Panc1 (cell line): ENCODE data around the gene MRTFA. TPM values are rescaled to one million over a fixed set of nuclear protein-coding genes. Genes with fewer than 3 reads are reported as not detected.

Experiments used
- ATAC-seq: fragments of 200-7000 bp; cut with Tn5 transposase; 2 replicates; pipeline ENCODE4 v1.9.1; 2020; ENCODE audit warnings: mild to moderate bottlenecking, moderate library complexity
- BruUV-seq: library from RNA; stranded (reverse); fragments of 400-500 nt; replicated peaks from 2 replicates; lab custom pipeline; 2021; lab: Mats Ljungman, UMichigan
- CTCF ChIA-PET: fragments of 300-600 bp; sonication (Branson Sonifier 250); formaldehyde crosslinking; loops from one replicate; lab custom pipeline; 2022; ENCODE audit warnings: antibody characterized with exemption; lab: Charles Lee
- POLR2A ChIA-PET: fragments of 300-600 bp; sonication (Branson Sonifier 250); formaldehyde crosslinking; loops from one replicate; lab custom pipeline; 2022; ENCODE audit warnings: antibody characterized with exemption; lab: Charles Lee
- DNase-seq: peaks from one replicate; pipeline ENCODE4 v3.0.0-alpha.2; 2010; ENCODE audit warnings: low read depth, low spot score
- H3K27ac ChIP-seq: 2 replicates; pipeline ENCODE4 v1.5.1; 2011; ENCODE audit warnings: mild to moderate bottlenecking, low read length, inconsistent platforms
- H3K27me3 ChIP-seq: fragments of 200-500 bp; sonication (Bioruptor generic); 2 replicates; pipeline ENCODE4 v1.6.0; 2014; ENCODE audit warnings: low read length, inconsistent platforms; ENCODE audit not compliant: control insufficient read depth, insufficient read depth
- H3K36me3 ChIP-seq: fragments of 200-500 bp; sonication (Bioruptor generic); 2 replicates; pipeline ENCODE4 v1.5.1; 2014; ENCODE audit warnings: inconsistent platforms, mild to moderate bottlenecking, low read length, moderate library complexity; ENCODE audit not compliant: control insufficient read depth, insufficient read depth
- H3K4me1 ChIP-seq: 2 replicates; pipeline ENCODE4 v1.5.1; 2011; ENCODE audit warnings: inconsistent platforms, mild to moderate bottlenecking, low read length, moderate library complexity; ENCODE audit not compliant: control insufficient read depth, insufficient read depth
- H3K4me3 ChIP-seq, 2 experiments: 2 replicates each; pipeline ENCODE4 v1.5.1; 2011 to 2012; ENCODE audit warnings: low read depth in 2 of 2, low read length in 2 of 2, mild to moderate bottlenecking in 2 of 2, inconsistent platforms in 1 of 2, moderate library complexity in 1 of 2
- H3K9me3 ChIP-seq: fragments of 200-500 bp; sonication (Bioruptor generic); 2 replicates; pipeline ENCODE4 v1.5.1; 2014; ENCODE audit warnings: low read depth, mild to moderate bottlenecking, inconsistent platforms, low read length, moderate library complexity; ENCODE audit not compliant: control insufficient read depth, insufficient read depth
- POLR2AphosphoS5 ChIP-seq: IDR thresholded peaks from 2 replicates; pipeline ENCODE4 v1.6.1; 2012; ENCODE audit warnings: mild to moderate bottlenecking, low read depth, low read length, moderate library complexity
- SIN3A ChIP-seq: IDR thresholded peaks from 2 replicates; pipeline ENCODE4 v1.6.1; 2012; ENCODE audit warnings: low read depth, mild to moderate bottlenecking, low read length, moderate library complexity, borderline replicate concordance; ENCODE audit not compliant: insufficient read depth
- TCF7L2 ChIP-seq: IDR thresholded peaks from 2 replicates; pipeline ENCODE4 v1.6.1; 2011; ENCODE audit warnings: mild to moderate bottlenecking, low read depth, low read length, inconsistent platforms
- in situ Hi-C: cut with HindIII; loops from 2 replicates; pipeline ENCODE4 v1.10.0; 2016; ENCODE audit warnings: low sequenced_read_pairs, low pct_unique_long_range_greater_than_20kb
- intact Hi-C: fragments of 100-400 bp; cut with micrococcal nuclease; formaldehyde crosslinking; loops from one replicate; pipeline ENCODE4 v1.10.0; 2022; ENCODE audit not compliant: unreplicated experiment
- total RNA-seq: library from RNA; stranded (reverse); gene quantifications from one replicate; pipeline ENCODE4 v1.2.1, GENCODE V29; 2021; ENCODE audit not compliant: unreplicated experiment
- TF ChIP-seq, protein P1 (sequence below), 2 experiments: IDR thresholded peaks; 2 replicates each; pipeline ENCODE4 v1.6.1; 2011 to 2012; ENCODE audit warnings: low read depth in 2 of 2, control low read depth in 1 of 2, low read length in 1 of 2, mild to moderate bottlenecking in 1 of 2, moderate library complexity in 1 of 2; ENCODE audit not compliant: insufficient read depth in 1 of 2
- TF ChIP-seq, protein P2 (sequence below): fragments of 450-650 bp; IDR thresholded peaks from 2 replicates; pipeline ENCODE4 v1.5.1; 2017; ENCODE audit warnings: mild to moderate bottlenecking

MRTFA gene
- total RNA-seq, 1 experiment from 2014 or later, result 62.1 TPM

DNA sequence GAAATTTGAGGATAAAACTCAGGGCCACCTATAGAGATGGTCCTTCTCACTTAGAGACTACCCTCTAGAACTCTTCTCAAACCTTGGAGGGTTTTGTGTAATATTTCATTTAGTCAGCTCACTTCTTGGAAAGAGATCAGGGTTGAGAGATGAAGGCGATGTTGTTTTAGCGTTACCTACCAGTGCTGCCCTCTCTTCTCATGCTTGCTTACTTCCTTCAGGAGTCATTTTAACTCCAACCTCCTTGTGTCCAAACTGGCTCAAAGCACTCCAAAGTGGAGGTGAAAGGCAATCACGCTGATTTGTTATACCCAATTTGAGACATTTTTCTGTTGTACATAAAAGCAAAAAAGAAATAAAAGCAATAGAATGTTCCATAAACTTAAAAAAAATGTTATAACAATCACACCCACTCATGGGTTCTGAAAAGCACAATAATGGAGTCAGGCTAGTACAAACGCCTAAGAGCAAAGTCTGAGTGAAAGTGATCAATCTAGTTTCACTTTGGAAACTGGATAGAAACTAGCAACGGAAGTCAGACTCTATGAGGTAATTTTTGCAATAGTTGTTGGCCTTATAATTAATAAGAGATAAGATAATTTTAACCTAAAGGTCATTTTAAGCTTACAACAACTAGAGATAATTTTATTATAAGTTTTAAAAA, 117.1 kb downstream of the MRTFA start:
- peak overlapping the region; percentile 39; the same call in 1 of the 2 replicates for H3K27ac ChIP-seq

DNA sequence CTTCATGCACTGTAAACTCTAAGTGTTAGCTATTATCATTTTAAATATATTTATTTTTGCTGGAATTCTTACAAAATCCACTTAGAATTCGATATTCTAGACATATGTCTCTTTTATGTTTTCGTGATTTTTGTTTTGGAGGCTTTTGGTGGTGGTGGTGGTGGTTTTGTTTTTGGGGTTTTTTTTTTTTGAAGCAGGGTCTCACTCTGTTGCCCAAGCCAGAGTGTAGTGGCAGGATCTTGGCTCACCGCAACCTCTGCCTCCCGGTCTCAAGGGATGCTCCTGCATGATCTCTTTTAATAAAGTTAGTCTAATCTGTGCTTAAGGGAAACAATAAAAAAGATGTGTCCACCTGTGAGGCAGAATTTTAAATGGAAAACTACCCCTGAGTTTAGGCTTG, 117.7 kb downstream of the MRTFA start:
- CTCF ChIA-PET, result no interaction called here
- in situ Hi-C loops, result no loop called here

More for the DNA sequence above, 117.1 kb downstream of the MRTFA start:
- BruUV-seq, result no TSS peak
- ATAC-seq (no peak), DNase-seq (no peak)
- ChIA-PET POLR2A (no interaction called here), CTCF (no interaction called here)
- in situ Hi-C loops, result no loop called here
- H3K4me3 ChIP-seq, result no peak overlapping the region
- H3K9me3 ChIP-seq, result no peaks in the 10 kb centered on the region
- no peaks in the 10 kb centered on the region; the same call in 1 of the 2 replicates for H3K36me3 ChIP-seq
- intact Hi-C loops, result no loop called here
- TF ChIP-seq, protein P1, sequence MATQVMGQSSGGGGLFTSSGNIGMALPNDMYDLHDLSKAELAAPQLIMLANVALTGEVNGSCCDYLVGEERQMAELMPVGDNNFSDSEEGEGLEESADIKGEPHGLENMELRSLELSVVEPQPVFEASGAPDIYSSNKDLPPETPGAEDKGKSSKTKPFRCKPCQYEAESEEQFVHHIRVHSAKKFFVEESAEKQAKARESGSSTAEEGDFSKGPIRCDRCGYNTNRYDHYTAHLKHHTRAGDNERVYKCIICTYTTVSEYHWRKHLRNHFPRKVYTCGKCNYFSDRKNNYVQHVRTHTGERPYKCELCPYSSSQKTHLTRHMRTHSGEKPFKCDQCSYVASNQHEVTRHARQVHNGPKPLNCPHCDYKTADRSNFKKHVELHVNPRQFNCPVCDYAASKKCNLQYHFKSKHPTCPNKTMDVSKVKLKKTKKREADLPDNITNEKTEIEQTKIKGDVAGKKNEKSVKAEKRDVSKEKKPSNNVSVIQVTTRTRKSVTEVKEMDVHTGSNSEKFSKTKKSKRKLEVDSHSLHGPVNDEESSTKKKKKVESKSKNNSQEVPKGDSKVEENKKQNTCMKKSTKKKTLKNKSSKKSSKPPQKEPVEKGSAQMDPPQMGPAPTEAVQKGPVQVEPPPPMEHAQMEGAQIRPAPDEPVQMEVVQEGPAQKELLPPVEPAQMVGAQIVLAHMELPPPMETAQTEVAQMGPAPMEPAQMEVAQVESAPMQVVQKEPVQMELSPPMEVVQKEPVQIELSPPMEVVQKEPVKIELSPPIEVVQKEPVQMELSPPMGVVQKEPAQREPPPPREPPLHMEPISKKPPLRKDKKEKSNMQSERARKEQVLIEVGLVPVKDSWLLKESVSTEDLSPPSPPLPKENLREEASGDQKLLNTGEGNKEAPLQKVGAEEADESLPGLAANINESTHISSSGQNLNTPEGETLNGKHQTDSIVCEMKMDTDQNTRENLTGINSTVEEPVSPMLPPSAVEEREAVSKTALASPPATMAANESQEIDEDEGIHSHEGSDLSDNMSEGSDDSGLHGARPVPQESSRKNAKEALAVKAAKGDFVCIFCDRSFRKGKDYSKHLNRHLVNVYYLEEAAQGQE (IDR thresholded peaks at IDR 0.05; ENCODE audit: insufficient read depth in 1 of 2, low read depth in 2 of 2, low read length in 1 of 2), result no peak
- TF ChIP-seq SIN3A (no peak), TCF7L2 (no peak), POLR2AphosphoS5 (no peak)
- TF ChIP-seq, protein P2, sequence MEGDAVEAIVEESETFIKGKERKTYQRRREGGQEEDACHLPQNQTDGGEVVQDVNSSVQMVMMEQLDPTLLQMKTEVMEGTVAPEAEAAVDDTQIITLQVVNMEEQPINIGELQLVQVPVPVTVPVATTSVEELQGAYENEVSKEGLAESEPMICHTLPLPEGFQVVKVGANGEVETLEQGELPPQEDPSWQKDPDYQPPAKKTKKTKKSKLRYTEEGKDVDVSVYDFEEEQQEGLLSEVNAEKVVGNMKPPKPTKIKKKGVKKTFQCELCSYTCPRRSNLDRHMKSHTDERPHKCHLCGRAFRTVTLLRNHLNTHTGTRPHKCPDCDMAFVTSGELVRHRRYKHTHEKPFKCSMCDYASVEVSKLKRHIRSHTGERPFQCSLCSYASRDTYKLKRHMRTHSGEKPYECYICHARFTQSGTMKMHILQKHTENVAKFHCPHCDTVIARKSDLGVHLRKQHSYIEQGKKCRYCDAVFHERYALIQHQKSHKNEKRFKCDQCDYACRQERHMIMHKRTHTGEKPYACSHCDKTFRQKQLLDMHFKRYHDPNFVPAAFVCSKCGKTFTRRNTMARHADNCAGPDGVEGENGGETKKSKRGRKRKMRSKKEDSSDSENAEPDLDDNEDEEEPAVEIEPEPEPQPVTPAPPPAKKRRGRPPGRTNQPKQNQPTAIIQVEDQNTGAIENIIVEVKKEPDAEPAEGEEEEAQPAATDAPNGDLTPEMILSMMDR, result no peak
- H3K27me3 ChIP-seq, result no peaks in the 10 kb centered on the region
- H3K4me1 ChIP-seq, result peaks cover 12% of the 10 kb centered on the region

More for the DNA sequence above, 117.7 kb downstream of the MRTFA start:
- BruUV-seq, result no TSS peak
- intact Hi-C loops, result no loop called here
- Histone ChIP-seq H3K9me3 (no peaks in the 10 kb centered on the region), H3K4me1 (peaks cover 6% of the 10 kb centered on the region; the same call in 1 of the 2 replicates), H3K27ac (peak overlapping the region; percentile 34; the same call in 1 of the 2 replicates), H3K4me3 (no peak overlapping the region), H3K27me3 (no peaks in the 10 kb centered on the region), H3K36me3 (no peaks in the 10 kb centered on the region; the same call in 1 of the 2 replicates)
- DNase-seq, result no peak
- ATAC-seq, result no peak
- TF ChIP-seq, protein P2, result no peak
- TF ChIP-seq SIN3A (no peak), TCF7L2 (no peak), POLR2AphosphoS5 (no peak)
- TF ChIP-seq, protein P1 (IDR thresholded peaks at IDR 0.05; ENCODE audit: insufficient read depth in 1 of 2, low read depth in 2 of 2, low read length in 1 of 2), result no peak
- POLR2A ChIA-PET, result no interaction called here
